HG03442 (cell line): ENCODE results near the gene KRTAP9-4.
"Not testable (repeated sequence)": the region's sequence is repeated elsewhere in the genome, so short reads cannot be mapped to it uniquely, and the experiment has no call there.

Experiments
- ATAC-seq: cut with Tn5 transposase; IDR thresholded peaks from one replicate; pipeline ENCODE4 v1.9.1; 2021; ENCODE audit warnings: mild to moderate bottlenecking, moderate library complexity; ENCODE audit not compliant: unreplicated experiment

KRTAP9-4 gene

GRCh38 chr17:41264599-41264998 lies 15.1 kb downstream of the KRTAP9-4 start:
- ATAC-seq: no peak

- no peak for ATAC-seq
These were observed 15.6 kb downstream of the KRTAP9-4 start, which contains the start of gene KRTAP9-6 for GRCh38 chr17:41265078-41265477. TSS of gene KRTAP9-6 (plus strand) at chr17:41265378. CDS start at chr17:41265378, 0 bp downstream.

GRCh38 chr17:41267711-41268110 lies 18.2 kb downstream of the KRTAP9-4 start:
- ATAC-seq: no peak

- ATAC-seq: not testable (repeated sequence)
These were observed 21.8 kb downstream of the KRTAP9-4 start for GRCh38 chr17:41271323-41271722.

GRCh38 chr17:41271858-41272257 lies 22.4 kb downstream of the KRTAP9-4 start:
- ATAC-seq: no peak

GRCh38 chr17:41275648-41276190 lies 26.2 kb downstream of the KRTAP9-4 start, which contains the start of gene KRTAP9-7:
TSS of gene KRTAP9-7 (plus strand) at chr17:41275698. CDS start at chr17:41275698, 0 bp downstream.
- not testable (repeated sequence) for ATAC-seq

GRCh38 chr17:41278176-41278955 lies 28.9 kb downstream of the KRTAP9-4 start:
- ATAC-seq: no peak

- no peak for ATAC-seq
These were observed 34.6 kb downstream of the KRTAP9-4 start for GRCh38 chr17:41284043-41284442.

- no peak for ATAC-seq
These were observed 35.1 kb downstream of the KRTAP9-4 start for GRCh38 chr17:41284546-41284945.

- ATAC-seq: no peak
These were observed 37.6 kb downstream of the KRTAP9-4 start for GRCh38 chr17:41287050-41287449.

- no peak for ATAC-seq
These were observed 44.5 kb downstream of the KRTAP9-4 start for GRCh38 chr17:41294016-41294415.

- ATAC-seq: no peak
These were observed 47.4 kb downstream of the KRTAP9-4 start for GRCh38 chr17:41296846-41297245.

GRCh38 chr17:41298458-41299135 lies 49.1 kb downstream of the KRTAP9-4 start:
- ATAC-seq: no peak
